Mesothelial cell of epicardium (in vitro differentiated cells): ENCODE data around the gene SDSL. TPM values are rescaled to one million over a fixed set of nuclear protein-coding genes. Genes with fewer than 3 reads are reported as not detected.

ENCODE experiments used
- DNase-seq, 2 experiments: peaks; one replicate each; pipeline ENCODE4 v3.0.0; 2021; ENCODE audit warnings: low spot score in 2 of 2; ENCODE audit not compliant: unreplicated experiment in 2 of 2
- H3K27ac Mint-ChIP-seq: 2 replicates; pipeline ENCODE4 v1.8.0; 2021; ENCODE audit warnings: mixed read lengths
- H3K27me3 Mint-ChIP-seq: 2 replicates; pipeline ENCODE4 v1.8.0; 2021; ENCODE audit warnings: low read depth, mixed read lengths
- H3K36me3 Mint-ChIP-seq: 2 replicates; pipeline ENCODE4 v1.8.0; 2021; ENCODE audit warnings: mixed read lengths
- H3K4me1 Mint-ChIP-seq: 2 replicates; pipeline ENCODE4 v1.8.0; 2021; ENCODE audit warnings: mixed read lengths
- H3K4me3 Mint-ChIP-seq: 2 replicates; pipeline ENCODE4 v1.8.0; 2021; ENCODE audit warnings: mild to moderate bottlenecking, moderate library complexity, mixed read lengths
- H3K9me3 Mint-ChIP-seq: 2 replicates; pipeline ENCODE4 v1.8.0; 2021; ENCODE audit warnings: mixed read lengths
- CTCF ChIP-seq: fragments of 200-600 bp; sonication (generic); IDR thresholded peaks from one replicate; pipeline ENCODE4 v1.5.0; 2021; ENCODE audit warnings: antibody characterized with exemption; ENCODE audit not compliant: unreplicated experiment
- total RNA-seq: library from RNA; stranded (reverse); gene quantifications from 3 replicates; pipeline ENCODE4 v1.2.1, GENCODE V29; 2021

Gene SDSL
- total RNA-seq, 1 donor from 2014 or later: 11.6 TPM

DNA sequence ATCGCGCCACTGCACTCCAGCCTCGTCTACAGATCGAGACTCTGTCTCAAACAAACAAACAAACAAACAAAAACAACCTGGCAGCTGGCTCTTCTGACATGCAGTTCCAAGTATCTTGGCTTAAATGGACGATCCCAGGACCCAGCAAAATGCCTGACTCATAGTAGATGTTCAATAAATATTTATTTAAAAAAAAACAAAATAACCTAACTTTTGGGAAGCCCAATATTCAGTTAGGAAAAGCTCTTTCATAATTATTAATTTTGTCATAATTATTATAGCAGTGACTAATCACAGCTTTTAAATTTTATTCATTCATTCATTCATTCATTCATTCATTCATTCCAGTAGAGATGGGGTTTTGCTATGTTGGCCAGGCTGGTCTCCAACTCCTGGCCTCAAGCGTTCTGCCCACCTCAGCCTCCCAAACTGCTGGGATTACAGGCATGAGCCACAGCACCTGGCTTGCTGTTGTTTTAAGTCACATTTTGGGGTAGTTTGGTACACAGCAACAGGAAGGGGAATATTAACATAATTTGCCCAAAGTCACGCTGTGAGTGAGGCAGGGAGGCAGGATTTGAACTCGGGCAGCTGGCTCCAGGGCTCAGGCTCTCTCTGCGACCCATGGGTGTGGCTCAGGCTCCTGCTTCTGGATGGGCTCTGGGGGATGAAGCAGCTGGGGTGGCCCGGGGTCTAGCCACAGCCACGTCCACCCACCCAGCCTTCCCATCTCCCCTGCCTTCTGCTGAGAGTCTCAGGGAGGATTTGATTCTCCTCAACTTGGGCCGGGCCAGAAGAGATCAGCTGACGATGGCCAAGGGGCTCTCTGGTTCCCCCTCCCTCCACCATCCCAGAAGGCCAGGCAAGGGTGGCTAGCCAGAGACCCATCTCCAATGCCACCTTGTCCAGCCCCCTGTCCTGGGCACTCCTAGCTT lies 20.8 kb upstream of the SDSL start:
- no peak overlapping the region for H3K27ac Mint-ChIP-seq
- no peak for TF ChIP-seq CTCF
- no peaks in the 10 kb centered on the region for H3K36me3 Mint-ChIP-seq
- peaks cover 15% of the 10 kb centered on the region for H3K27me3 Mint-ChIP-seq
- H3K4me3 Mint-ChIP-seq: no peak overlapping the region
- no peaks in the 10 kb centered on the region for H3K9me3 Mint-ChIP-seq
- DNase-seq: no peak
- peaks cover 2% of the 10 kb centered on the region for H3K4me1 Mint-ChIP-seq

DNA sequence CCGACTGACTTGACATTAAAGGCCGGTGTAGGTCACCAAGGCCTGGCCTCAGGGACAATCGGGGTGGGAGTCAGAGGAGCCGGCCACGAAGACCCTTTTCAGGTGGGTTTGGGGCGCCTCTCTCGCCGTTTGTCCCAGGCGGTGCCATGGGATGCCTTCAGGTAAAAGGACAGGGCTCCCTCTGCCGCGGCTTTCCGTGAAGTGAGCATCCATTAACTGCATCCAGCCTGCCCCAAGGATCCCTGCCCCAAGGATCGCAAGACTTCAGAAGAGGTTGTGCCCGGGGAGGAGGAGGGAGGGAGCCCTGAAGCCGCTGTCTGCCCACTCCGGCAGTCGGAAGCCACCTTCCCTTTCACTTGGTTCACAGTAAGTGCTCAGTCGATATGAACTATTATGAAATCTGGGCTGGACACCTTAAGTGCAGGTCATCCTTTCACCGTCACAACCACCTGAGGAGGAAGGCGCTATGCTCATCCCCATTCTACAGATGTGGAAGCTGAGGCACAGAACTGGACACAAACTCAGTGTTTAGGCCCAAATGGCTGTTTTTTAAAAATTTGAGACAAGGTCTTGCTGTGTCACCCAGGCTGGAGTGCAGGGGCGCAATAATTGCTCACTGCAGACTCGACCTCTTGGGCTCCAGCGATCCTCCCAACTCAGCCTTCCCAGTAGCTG lies 19.5 kb upstream of the SDSL start:
- Mint-ChIP-seq H3K4me1 (peaks cover 2% of the 10 kb centered on the region), H3K9me3 (no peaks in the 10 kb centered on the region), H3K27ac (no peak overlapping the region), H3K36me3 (no peaks in the 10 kb centered on the region), H3K4me3 (no peak overlapping the region), H3K27me3 (peaks cover 10% of the 10 kb centered on the region)
- no peak for DNase-seq
- no peak for TF ChIP-seq CTCF

GRCh38 chr12:113403435-113404415 lies 18.5 kb upstream of the SDSL start, which contains the start of gene SDS:
TSS of gene SDS (minus strand) at chr12:113403887. CDS start at chr12:113399708, 4,179 bp downstream.
- Mint-ChIP-seq H3K27me3 (peaks cover 3% of the 10 kb centered on the region), H3K9me3 (no peaks in the 10 kb centered on the region), H3K4me3 (no peak within 1 kb of the TSS), H3K4me1 (peaks cover 2% of the 10 kb centered on the region), H3K27ac (no peak within 1 kb of the TSS), H3K36me3 (no peaks in the 10 kb centered on the region)
- no peak for TF ChIP-seq CTCF
- DNase-seq: no peak

GRCh38 chr12:113405694-113406093 lies 16.5 kb upstream of the SDSL start:
- no peaks in the 10 kb centered on the region for H3K27me3 Mint-ChIP-seq
- H3K36me3 Mint-ChIP-seq: no peaks in the 10 kb centered on the region
- H3K4me1 Mint-ChIP-seq: peaks cover 2% of the 10 kb centered on the region
- no peak for TF ChIP-seq CTCF
- no peaks in the 10 kb centered on the region for H3K9me3 Mint-ChIP-seq
- no peak overlapping the region for H3K4me3 Mint-ChIP-seq
- H3K27ac Mint-ChIP-seq: no peak overlapping the region
- DNase-seq: no peak

GRCh38 chr12:113407931-113408600 lies 14.1 kb upstream of the SDSL start:
- H3K4me1 Mint-ChIP-seq: peaks cover 2% of the 10 kb centered on the region
- TF ChIP-seq CTCF: no peak
- no peaks in the 10 kb centered on the region for H3K9me3 Mint-ChIP-seq
- no peaks in the 10 kb centered on the region for H3K36me3 Mint-ChIP-seq
- peaks cover 3% of the 10 kb centered on the region for H3K27me3 Mint-ChIP-seq
- peak overlapping the region; percentile 13 for H3K27ac Mint-ChIP-seq
- DNase-seq: no peak
- no peak overlapping the region for H3K4me3 Mint-ChIP-seq
